K562 (cell line): ENCODE measurements around the gene COQ10B. TPM values are rescaled to one million over a fixed set of nuclear protein-coding genes. Genes with fewer than 3 reads are reported as not detected.

Source experiments
- CBX8 ChIP-seq: fragments of 200-600 bp; sonication (generic); IDR thresholded peaks from 2 replicates; pipeline ENCODE4 v1.6.1; 2012; ENCODE audit warnings: borderline replicate concordance, mixed run types, low read depth, mild to moderate bottlenecking, moderate library complexity, mixed read lengths, low read length, control low read depth, inconsistent platforms; ENCODE audit not compliant: poor library complexity, severe bottlenecking; ENCODE audit errors: extremely low read depth
- GTF2E2 ChIP-seq: fragments of 200-800 bp; sonication (Bioruptor generic); IDR thresholded peaks from 2 replicates; pipeline ENCODE4 v1.6.1; 2016; ENCODE audit warnings: missing genetic modification characterization, missing compliant biosample characterization
- HDGF ChIP-seq: fragments of 450-650 bp; IDR thresholded peaks from 2 replicates; pipeline ENCODE4 v1.6.1; 2016
- HMG20B ChIP-seq: fragments of 250-450 bp; sonication (Bioruptor Pico); IDR thresholded peaks from 2 replicates; pipeline ENCODE4 v1.5.0; 2021; ENCODE audit warnings: mild to moderate bottlenecking
- POLR2G ChIP-seq: fragments of 200-400 bp; formaldehyde crosslinking; IDR thresholded peaks from 2 replicates; pipeline ENCODE4 v1.6.1; 2017; ENCODE audit warnings: low read depth, mild to moderate bottlenecking, antibody characterized with exemption, low read length, moderate library complexity
- SAFB2 ChIP-seq: fragments of 200-400 bp; formaldehyde crosslinking; IDR thresholded peaks from 2 replicates; pipeline ENCODE4 v1.6.1; 2018; ENCODE audit warnings: borderline replicate concordance, low read length, low read depth, moderate library complexity; ENCODE audit not compliant: severe bottlenecking
- SP1 ChIP-seq: sonication (generic); formaldehyde crosslinking; IDR thresholded peaks from 2 replicates; pipeline ENCODE4 v1.8.1; 2022; ENCODE audit warnings: mild to moderate bottlenecking, missing genetic modification reagents
- TARDBP ChIP-seq: fragments of 450-650 bp; IDR thresholded peaks from 2 replicates; pipeline ENCODE4 v1.6.1; 2016
- ZNF121 ChIP-seq: sonication (generic); formaldehyde crosslinking; conservative IDR thresholded peaks from 2 replicates; pipeline ENCODE4 v1.8.0; 2022; ENCODE audit warnings: missing genetic modification reagents
- polyA plus RNA-seq, 8 experiments: library from polyadenylated mRNA; depleted of rRNA in 4 of 8; stranded (reverse) in 5 of 8; unstranded in 3 of 8; fragments of >200 nt; fragmentation: Nextera tagmentation in 2 of 8; fragmentation: Illumina TruSeq in 1 of 8; extraction: Ambion mirVana in 2 of 8; extraction: Trizol in 1 of 8; gene quantifications; 2 replicates each; pipeline versions ENCODE4 v1.2.1 to v1.2.3, GENCODE V29; 2011 to 2014; ENCODE audit warnings: inconsistent platforms in 1 of 8, missing spikeins in 1 of 8
- total RNA-seq, 7 experiments: library from RNA; depleted of rRNA in 6 of 7; stranded (reverse); fragments of >200 nt in 6 of 7; fragmentation: Illumina TruSeq in 2 of 7; extraction: Trizol in 2 of 7; gene quantifications; 2 replicates each; pipeline versions ENCODE4 v1.2.1 to v1.2.3, GENCODE V29; 2011 to 2021; ENCODE audit warnings: low replicate concordance in 1 of 7
- TF ChIP-seq, protein P1 (sequence below): fragments of 450-650 bp; formaldehyde crosslinking; IDR thresholded peaks from 2 replicates; pipeline ENCODE4 v1.4.0; 2020; ENCODE audit warnings: mild to moderate bottlenecking, moderate library complexity
- TF ChIP-seq, protein P2 (sequence below): sonication (generic); formaldehyde crosslinking; IDR thresholded peaks from 2 replicates; pipeline ENCODE4 v1.8.0; 2022; ENCODE audit warnings: mild to moderate bottlenecking, missing genetic modification reagents
- TF ChIP-seq, protein P3 (sequence below): fragments of 200-800 bp; sonication (Bioruptor generic); IDR thresholded peaks from 2 replicates; pipeline ENCODE4 v1.6.1; 2017; ENCODE audit warnings: missing genetic modification characterization, missing compliant biosample characterization
- TF ChIP-seq, protein P4 (sequence below): fragments of 450-650 bp; formaldehyde crosslinking; conservative IDR thresholded peaks from 2 replicates; pipeline ENCODE4 v1.4.0; 2022; ENCODE audit warnings: mild to moderate bottlenecking, missing genetic modification characterization
- TF ChIP-seq, protein P5 (sequence below): sonication (generic); formaldehyde crosslinking; IDR thresholded peaks from 2 replicates; pipeline ENCODE4 v1.8.1; 2023; ENCODE audit warnings: missing genetic modification reagents, mild to moderate bottlenecking, borderline replicate concordance
- TF ChIP-seq, protein P6 (sequence below): sonication (generic); formaldehyde crosslinking; IDR thresholded peaks from 2 replicates; pipeline ENCODE4 v1.8.0; 2022; ENCODE audit warnings: mild to moderate bottlenecking, low read depth, missing genetic modification reagents

Gene COQ10B
- total and polyA plus RNA-seq, 9 of the 15 experiments (the other 6 are each of a cell fraction or from before 2014, with no cell fraction given) = 3.1 to 13.1 (median 7.7) TPM

DNA sequence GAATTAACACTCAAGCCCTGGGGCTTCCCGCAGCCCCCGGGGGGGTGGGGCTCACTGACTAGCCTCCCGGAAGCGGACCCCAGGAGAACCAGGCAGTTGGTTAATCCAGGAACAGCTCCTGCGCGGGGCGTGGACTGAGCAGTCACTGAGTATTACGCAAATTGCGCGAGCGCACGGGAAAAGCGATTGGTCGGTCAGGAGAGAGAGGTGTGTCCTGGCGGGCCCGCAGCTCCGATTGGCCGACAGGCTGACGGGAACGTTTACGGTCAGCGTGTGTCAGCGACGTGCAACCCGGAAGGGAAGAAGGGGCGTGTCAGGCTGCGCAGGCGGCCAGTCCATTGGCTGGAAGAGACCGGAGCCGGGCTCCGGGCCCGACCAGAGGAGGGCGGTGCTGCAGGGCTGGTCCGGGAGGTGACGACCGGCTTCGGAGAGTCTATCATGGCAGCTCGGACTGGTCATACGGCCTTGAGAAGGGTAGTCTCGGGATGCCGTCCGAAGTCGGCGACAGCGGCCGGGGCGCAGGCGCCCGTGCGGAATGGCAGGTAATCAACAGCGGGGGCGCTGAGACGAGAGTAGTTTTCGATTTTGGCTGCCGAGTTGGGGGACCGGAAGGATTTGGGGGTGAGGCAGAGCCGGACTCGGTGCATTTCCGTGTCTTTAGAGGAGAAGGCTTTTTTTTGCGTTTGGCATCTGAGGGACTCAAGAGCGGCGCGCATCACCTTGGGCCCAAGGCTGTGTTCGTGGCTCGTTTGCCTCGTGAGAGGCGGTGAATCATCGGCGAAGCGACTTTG lies at the start of gene COQ10B (continued):
- TF ChIP-seq, protein P1, sequence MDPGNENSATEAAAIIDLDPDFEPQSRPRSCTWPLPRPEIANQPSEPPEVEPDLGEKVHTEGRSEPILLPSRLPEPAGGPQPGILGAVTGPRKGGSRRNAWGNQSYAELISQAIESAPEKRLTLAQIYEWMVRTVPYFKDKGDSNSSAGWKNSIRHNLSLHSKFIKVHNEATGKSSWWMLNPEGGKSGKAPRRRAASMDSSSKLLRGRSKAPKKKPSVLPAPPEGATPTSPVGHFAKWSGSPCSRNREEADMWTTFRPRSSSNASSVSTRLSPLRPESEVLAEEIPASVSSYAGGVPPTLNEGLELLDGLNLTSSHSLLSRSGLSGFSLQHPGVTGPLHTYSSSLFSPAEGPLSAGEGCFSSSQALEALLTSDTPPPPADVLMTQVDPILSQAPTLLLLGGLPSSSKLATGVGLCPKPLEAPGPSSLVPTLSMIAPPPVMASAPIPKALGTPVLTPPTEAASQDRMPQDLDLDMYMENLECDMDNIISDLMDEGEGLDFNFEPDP = no peak
- TF ChIP-seq TARDBP = no peak
- TF ChIP-seq SP1 (CRISPR knock-in tag) = peak; percentile 89
- TF ChIP-seq, protein P2, sequence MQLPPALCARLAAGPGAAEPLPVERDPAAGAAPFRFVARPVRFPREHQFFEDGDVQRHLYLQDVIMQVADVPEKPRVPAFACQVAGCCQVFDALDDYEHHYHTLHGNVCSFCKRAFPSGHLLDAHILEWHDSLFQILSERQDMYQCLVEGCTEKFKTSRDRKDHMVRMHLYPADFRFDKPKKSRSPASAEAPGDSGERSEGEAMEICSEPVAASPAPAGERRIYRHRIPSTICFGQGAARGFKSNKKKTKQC (CRISPR knock-in tag) = peak; percentile 57; the same call in 1 of the 2 replicates
- peak; percentile 37; the same call in 1 of the 2 replicates for TF ChIP-seq GTF2E2
- TF ChIP-seq, protein P3, sequence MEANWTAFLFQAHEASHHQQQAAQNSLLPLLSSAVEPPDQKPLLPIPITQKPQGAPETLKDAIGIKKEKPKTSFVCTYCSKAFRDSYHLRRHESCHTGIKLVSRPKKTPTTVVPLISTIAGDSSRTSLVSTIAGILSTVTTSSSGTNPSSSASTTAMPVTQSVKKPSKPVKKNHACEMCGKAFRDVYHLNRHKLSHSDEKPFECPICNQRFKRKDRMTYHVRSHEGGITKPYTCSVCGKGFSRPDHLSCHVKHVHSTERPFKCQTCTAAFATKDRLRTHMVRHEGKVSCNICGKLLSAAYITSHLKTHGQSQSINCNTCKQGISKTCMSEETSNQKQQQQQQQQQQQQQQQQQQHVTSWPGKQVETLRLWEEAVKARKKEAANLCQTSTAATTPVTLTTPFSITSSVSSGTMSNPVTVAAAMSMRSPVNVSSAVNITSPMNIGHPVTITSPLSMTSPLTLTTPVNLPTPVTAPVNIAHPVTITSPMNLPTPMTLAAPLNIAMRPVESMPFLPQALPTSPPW (CRISPR knock-in tag) = peak; percentile 74
- TF ChIP-seq SAFB2 = no peak
- peak; percentile 98 for TF ChIP-seq POLR2G
- TF ChIP-seq, protein P4, sequence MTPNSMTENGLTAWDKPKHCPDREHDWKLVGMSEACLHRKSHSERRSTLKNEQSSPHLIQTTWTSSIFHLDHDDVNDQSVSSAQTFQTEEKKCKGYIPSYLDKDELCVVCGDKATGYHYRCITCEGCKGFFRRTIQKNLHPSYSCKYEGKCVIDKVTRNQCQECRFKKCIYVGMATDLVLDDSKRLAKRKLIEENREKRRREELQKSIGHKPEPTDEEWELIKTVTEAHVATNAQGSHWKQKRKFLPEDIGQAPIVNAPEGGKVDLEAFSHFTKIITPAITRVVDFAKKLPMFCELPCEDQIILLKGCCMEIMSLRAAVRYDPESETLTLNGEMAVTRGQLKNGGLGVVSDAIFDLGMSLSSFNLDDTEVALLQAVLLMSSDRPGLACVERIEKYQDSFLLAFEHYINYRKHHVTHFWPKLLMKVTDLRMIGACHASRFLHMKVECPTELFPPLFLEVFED (CRISPR knock-in tag) = 0 out of 2 replicates have a peak, but pooled peaks have one; percentile 26
- TF ChIP-seq, protein P5, sequence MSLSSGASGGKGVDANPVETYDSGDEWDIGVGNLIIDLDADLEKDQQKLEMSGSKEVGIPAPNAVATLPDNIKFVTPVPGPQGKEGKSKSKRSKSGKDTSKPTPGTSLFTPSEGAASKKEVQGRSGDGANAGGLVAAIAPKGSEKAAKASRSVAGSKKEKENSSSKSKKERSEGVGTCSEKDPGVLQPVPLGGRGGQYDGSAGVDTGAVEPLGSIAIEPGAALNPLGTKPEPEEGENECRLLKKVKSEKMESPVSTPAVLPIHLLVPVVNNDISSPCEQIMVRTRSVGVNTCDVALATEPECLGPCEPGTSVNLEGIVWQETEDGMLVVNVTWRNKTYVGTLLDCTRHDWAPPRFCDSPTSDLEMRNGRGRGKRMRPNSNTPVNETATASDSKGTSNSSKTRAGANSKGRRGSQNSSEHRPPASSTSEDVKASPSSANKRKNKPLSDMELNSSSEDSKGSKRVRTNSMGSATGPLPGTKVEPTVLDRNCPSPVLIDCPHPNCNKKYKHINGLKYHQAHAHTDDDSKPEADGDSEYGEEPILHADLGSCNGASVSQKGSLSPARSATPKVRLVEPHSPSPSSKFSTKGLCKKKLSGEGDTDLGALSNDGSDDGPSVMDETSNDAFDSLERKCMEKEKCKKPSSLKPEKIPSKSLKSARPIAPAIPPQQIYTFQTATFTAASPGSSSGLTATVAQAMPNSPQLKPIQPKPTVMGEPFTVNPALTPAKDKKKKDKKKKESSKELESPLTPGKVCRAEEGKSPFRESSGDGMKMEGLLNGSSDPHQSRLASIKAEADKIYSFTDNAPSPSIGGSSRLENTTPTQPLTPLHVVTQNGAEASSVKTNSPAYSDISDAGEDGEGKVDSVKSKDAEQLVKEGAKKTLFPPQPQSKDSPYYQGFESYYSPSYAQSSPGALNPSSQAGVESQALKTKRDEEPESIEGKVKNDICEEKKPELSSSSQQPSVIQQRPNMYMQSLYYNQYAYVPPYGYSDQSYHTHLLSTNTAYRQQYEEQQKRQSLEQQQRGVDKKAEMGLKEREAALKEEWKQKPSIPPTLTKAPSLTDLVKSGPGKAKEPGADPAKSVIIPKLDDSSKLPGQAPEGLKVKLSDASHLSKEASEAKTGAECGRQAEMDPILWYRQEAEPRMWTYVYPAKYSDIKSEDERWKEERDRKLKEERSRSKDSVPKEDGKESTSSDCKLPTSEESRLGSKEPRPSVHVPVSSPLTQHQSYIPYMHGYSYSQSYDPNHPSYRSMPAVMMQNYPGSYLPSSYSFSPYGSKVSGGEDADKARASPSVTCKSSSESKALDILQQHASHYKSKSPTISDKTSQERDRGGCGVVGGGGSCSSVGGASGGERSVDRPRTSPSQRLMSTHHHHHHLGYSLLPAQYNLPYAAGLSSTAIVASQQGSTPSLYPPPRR = no peak
- no peak for TF ChIP-seq CBX8
- TF ChIP-seq HDGF = no peak
- TF ChIP-seq HMG20B = no peak
- no peak for TF ChIP-seq ZNF121
- TF ChIP-seq, protein P6, sequence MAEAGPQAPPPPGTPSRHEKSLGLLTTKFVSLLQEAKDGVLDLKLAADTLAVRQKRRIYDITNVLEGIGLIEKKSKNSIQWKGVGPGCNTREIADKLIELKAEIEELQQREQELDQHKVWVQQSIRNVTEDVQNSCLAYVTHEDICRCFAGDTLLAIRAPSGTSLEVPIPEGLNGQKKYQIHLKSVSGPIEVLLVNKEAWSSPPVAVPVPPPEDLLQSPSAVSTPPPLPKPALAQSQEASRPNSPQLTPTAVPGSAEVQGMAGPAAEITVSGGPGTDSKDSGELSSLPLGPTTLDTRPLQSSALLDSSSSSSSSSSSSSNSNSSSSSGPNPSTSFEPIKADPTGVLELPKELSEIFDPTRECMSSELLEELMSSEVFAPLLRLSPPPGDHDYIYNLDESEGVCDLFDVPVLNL (CRISPR knock-in tag) = no peak
